ENCODE data around the gene HEXIM1. TPM values are rescaled to one million over a fixed set of nuclear protein-coding genes. Genes with fewer than 3 reads are reported as not detected.

HEXIM1 gene
- total RNA-seq, 1 donor from 2014 or later: 33.3 TPM

- Mint-ChIP-seq H3K36me3 (ENCODE audit: insufficient read depth) (peaks cover 6% of the 10 kb centered on the region), H3K27me3 (no peaks in the 10 kb centered on the region), H3K27ac (peak overlapping the region; percentile 96), H3K4me3 (ENCODE audit: low read depth) (no peak overlapping the region), H3K4me1 (ENCODE audit: low read depth) (peaks cover 19% of the 10 kb centered on the region), H3K9me3 (ENCODE audit: low read depth) (no peaks in the 10 kb centered on the region)
- no peak for DNase-seq (ENCODE audit: low spot score, unreplicated experiment)
- TF ChIP-seq, protein P1, sequence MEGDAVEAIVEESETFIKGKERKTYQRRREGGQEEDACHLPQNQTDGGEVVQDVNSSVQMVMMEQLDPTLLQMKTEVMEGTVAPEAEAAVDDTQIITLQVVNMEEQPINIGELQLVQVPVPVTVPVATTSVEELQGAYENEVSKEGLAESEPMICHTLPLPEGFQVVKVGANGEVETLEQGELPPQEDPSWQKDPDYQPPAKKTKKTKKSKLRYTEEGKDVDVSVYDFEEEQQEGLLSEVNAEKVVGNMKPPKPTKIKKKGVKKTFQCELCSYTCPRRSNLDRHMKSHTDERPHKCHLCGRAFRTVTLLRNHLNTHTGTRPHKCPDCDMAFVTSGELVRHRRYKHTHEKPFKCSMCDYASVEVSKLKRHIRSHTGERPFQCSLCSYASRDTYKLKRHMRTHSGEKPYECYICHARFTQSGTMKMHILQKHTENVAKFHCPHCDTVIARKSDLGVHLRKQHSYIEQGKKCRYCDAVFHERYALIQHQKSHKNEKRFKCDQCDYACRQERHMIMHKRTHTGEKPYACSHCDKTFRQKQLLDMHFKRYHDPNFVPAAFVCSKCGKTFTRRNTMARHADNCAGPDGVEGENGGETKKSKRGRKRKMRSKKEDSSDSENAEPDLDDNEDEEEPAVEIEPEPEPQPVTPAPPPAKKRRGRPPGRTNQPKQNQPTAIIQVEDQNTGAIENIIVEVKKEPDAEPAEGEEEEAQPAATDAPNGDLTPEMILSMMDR (IDR thresholded peaks at IDR 0.05; ENCODE audit: unreplicated experiment): no peak
Observed at GRCh38 chr17:45170280-45170930, 22.1 kb downstream of the HEXIM1 start.

DNA sequence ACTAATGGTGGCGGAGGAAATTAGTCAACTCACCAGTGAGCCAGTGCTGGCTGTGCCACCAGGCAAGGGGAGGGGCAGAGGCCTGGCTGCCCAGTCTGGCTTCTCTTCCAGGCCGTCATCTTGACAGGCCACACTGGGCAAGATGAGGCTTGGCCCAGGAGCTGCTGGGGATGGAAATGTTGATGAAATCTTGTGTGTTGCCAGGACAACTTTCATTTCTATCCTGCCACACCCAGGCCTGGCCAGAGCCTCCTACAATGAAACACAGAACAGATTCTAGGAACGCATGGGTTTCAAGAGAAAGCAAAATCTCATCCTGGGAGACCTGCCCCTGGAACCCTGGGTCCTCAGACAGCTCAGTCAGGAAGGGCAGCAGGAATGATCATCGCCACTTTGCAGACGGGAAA lies 22.7 kb downstream of the HEXIM1 start:
- Mint-ChIP-seq H3K27ac (peak overlapping the region; percentile 96), H3K36me3 (ENCODE audit: insufficient read depth) (peaks cover 6% of the 10 kb centered on the region), H3K9me3 (ENCODE audit: low read depth) (no peaks in the 10 kb centered on the region), H3K27me3 (peaks cover 3% of the 10 kb centered on the region), H3K4me3 (ENCODE audit: low read depth) (peak overlapping the region; percentile 26), H3K4me1 (ENCODE audit: low read depth) (peaks cover 20% of the 10 kb centered on the region)
- no peak for DNase-seq (ENCODE audit: low spot score, unreplicated experiment)
- TF ChIP-seq, protein P1 (IDR thresholded peaks at IDR 0.05; ENCODE audit: unreplicated experiment): no peak

DNA sequence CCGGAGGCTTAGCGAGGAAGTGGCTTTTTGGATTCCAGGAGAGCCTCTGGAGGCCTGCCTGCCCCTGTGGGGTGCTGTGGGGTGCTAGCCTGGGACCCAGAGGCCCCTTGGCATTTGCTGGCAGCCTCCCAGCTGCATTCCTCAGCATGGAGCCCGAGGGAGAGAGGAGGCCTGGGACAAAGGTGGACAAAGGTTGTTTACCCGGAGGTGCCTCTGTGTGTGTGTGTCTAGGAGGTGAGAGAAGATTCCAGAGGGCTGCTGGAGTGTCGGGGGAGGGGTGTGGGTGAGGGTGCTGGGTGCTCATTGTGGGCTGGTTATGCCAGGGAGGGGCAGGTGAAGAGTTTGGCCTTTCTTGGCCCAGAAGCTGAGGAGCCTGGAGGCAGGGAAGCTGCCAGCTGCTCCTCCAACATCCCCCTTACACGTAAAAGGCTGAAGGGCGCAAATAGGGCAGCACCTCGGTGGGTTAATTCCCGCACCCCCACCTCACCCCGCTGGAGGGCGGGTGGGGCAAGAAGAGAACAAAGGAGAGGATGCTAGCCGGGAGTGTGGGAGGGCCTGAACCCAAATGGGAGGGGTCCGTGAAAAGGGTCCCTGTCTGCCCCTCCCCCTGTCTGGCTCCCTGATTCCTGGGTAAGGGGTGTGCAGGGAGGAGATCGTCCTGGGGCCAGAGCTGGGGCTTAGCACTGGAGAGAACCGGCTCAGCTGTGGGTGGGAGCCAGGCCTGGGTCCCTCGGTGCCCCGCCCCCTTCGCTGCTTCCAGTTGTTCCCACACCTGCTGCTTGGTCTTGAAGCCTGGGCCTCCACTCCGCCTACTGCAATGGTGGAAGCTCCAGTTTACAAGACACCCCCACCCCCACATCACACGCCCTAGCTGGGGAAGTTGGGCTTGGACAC lies 23.3 kb downstream of the HEXIM1 start:
- no peaks in the 10 kb centered on the region for H3K9me3 Mint-ChIP-seq (ENCODE audit: low read depth)
- H3K27me3 Mint-ChIP-seq: peaks cover 6% of the 10 kb centered on the region
- TF ChIP-seq, protein P1 (IDR thresholded peaks at IDR 0.05; ENCODE audit: unreplicated experiment): no peak
- H3K36me3 Mint-ChIP-seq (ENCODE audit: insufficient read depth): peaks cover 4% of the 10 kb centered on the region
- no peak for DNase-seq (ENCODE audit: low spot score, unreplicated experiment)
- H3K27ac Mint-ChIP-seq: peak overlapping the region; percentile 96
- H3K4me3 Mint-ChIP-seq (ENCODE audit: low read depth): peak overlapping the region; percentile 26
- H3K4me1 Mint-ChIP-seq (ENCODE audit: low read depth): peaks cover 23% of the 10 kb centered on the region

DNA sequence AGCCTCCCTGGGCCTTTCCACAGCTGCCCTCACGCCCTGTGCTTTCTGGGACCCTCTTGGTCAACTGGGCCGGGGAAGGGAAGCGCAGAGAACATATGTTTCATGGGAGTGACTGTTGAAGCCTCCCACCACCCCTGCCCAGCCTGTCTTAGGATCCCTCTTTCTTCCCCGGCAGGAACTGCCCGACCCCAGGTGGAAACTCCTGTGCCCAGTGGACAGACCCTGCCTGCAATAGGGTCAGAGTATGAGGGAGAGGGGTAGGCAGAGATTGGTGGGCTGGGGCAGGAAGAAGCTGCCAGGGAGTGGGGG lies 23.9 kb downstream of the HEXIM1 start:
- H3K4me3 Mint-ChIP-seq (ENCODE audit: low read depth): no peak overlapping the region
- peaks cover 23% of the 10 kb centered on the region for H3K4me1 Mint-ChIP-seq (ENCODE audit: low read depth)
- no peaks in the 10 kb centered on the region for H3K9me3 Mint-ChIP-seq (ENCODE audit: low read depth)
- TF ChIP-seq, protein P1 (IDR thresholded peaks at IDR 0.05; ENCODE audit: unreplicated experiment): no peak
- H3K36me3 Mint-ChIP-seq (ENCODE audit: insufficient read depth): peaks cover 4% of the 10 kb centered on the region
- H3K27ac Mint-ChIP-seq: peak overlapping the region; percentile 67
- H3K27me3 Mint-ChIP-seq: peaks cover 6% of the 10 kb centered on the region
- DNase-seq (ENCODE audit: low spot score, unreplicated experiment): no peak

DNA sequence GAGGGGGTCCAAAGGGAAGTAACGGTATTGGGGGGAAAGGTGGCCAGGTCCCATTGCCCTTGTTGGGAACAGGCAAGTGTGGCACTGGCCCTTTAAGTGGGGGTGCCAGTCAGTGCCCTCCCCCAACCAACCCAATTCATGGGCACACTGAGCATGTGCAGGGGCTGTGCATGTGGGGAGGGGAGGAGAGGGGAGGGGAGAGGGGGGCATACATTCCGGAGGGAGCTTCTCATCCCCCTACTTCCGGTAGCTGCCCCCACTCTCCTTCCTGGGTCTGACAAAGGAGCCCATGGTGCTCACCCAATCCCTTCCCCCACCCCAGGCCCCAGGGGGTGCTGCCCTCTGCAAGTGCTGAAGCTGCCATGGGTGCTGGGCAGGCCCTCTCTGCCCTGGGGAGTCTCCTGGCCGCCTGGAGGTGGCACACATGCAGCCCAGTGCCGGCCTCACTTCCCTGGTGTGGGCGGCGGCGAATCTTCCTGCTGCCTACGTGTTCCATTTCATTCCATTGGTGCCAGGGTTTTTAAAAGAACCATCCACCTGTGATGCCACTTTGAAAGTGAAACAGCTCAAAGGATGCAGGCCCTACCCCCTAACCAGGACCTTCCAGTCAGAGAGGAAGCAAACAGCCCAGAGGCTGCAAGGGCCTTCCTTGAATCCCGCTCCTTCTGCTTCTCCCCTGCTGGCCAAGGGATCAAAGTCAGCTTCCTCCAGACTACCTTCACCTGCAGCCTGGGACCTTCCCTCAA lies 24.4 kb downstream of the HEXIM1 start:
- TF ChIP-seq, protein P1 (IDR thresholded peaks at IDR 0.05; ENCODE audit: unreplicated experiment): no peak
- peaks cover 6% of the 10 kb centered on the region for H3K27me3 Mint-ChIP-seq
- no peak overlapping the region for H3K4me3 Mint-ChIP-seq (ENCODE audit: low read depth)
- H3K9me3 Mint-ChIP-seq (ENCODE audit: low read depth): no peaks in the 10 kb centered on the region
- no peak for DNase-seq (ENCODE audit: low spot score, unreplicated experiment)
- peaks cover 4% of the 10 kb centered on the region for H3K36me3 Mint-ChIP-seq (ENCODE audit: insufficient read depth)
- H3K27ac Mint-ChIP-seq: peak overlapping the region; percentile 83
- H3K4me1 Mint-ChIP-seq (ENCODE audit: low read depth): peaks cover 23% of the 10 kb centered on the region
